HK-2 (cell line): ENCODE measurements around the gene DCAF5.

ENCODE experiments used
- DNase-seq: peaks from one replicate; pipeline ENCODE4 v3.0.0-alpha.2; 2018; ENCODE audit not compliant: unreplicated experiment

Gene DCAF5

DNA sequence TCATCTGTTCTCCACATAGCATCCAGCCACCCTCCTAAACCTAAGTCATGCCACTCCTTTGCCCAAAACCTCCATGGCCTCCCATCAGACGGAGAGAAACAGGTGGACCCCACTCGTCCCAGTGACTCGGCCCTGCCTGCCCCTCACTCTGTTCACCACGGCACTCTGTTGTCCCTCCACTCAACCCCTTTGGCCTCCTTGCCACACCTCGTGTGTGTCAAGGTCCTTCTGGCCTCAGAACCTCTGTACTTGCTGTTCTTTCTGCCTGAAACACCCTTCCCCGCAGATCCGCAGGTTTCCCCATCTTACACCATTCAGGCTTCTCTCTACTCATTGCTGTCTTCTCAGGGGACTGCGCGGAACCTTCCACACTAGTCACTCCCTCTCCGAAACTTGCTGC is 149.3 kb downstream of the DCAF5 start:
- no peak for DNase-seq

DNA sequence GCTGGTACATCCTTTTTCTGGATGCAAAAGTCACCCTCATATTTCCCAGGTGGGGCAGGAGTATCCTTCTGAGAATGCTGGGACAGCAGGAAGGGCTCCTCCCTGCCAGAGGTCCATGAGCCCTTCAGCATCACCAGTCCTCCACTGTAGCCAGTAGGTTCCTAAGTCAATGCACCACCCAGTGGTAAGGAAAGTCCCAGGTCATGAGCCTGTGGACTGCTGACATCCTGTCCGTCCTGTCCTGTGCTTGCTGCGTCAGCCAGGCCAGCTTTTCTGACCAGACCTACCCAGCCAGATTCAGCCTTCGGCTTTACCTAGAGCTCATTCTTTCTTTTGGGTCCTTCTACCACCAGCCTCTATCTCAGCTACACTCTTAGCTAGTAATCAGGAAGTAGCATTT is 150.8 kb downstream of the DCAF5 start:
- no peak for DNase-seq

DNA sequence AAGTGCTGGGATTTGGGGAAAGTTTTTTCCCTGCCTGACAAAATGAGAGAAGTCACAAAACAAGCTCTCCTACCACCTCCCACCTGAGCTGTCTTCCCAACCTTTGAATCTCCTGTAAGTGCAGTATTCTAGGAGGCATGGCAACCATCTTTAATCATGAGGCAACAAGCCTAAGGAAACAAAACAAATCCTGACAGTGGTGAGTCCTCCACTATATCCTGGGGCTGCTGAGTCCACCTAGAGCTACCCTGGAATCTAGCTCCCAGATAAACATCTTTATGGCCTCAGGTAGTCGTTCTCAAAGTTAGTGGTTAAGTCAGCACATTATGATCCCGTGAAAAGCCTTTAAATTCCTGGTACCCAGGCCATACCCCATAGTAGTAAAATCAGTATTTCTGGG is 151.5 kb downstream of the DCAF5 start:
- DNase-seq, result no peak
